Effector memory CD8-positive, alpha-beta T cell (primary cell): Measurements from ENCODE around the gene PTPRD.
"Not testable (repeated sequence)": the region's sequence is repeated elsewhere in the genome, so short reads cannot be mapped to it uniquely, and the experiment has no call there.

Experiments used
- ATAC-seq: fragments of 150-1000 bp; cut with Tn5 transposase; replicated peaks from 2 replicates; pipeline ENCODE4 v1.10.0; 2021; ENCODE audit warnings: mild to moderate bottlenecking, moderate library complexity
- DNase-seq, 3 experiments: peaks; one replicate each; pipeline ENCODE4 v3.0.0; 2021
- H3K27ac Mint-ChIP-seq, 2 donors: one replicate each; pipeline ENCODE4 v1.8.0; 2022; ENCODE audit warnings: mild to moderate bottlenecking in 2 of 2, mixed read lengths in 2 of 2, moderate library complexity in 2 of 2
- H3K27me3 Mint-ChIP-seq, 2 donors: one replicate each; pipeline ENCODE4 v1.8.0; 2022; ENCODE audit warnings: mixed read lengths in 2 of 2
- H3K36me3 Mint-ChIP-seq: one replicate; pipeline ENCODE4 v1.8.0; 2022; ENCODE audit warnings: mild to moderate bottlenecking, moderate library complexity, mixed read lengths; ENCODE audit not compliant: insufficient read depth
- H3K4me1 Mint-ChIP-seq, 2 donors: one replicate each; pipeline ENCODE4 v1.8.0; 2022; ENCODE audit warnings: low read depth in 2 of 2, mixed read lengths in 2 of 2
- H3K4me3 Mint-ChIP-seq, 2 donors: one replicate each; pipeline ENCODE4 v1.8.0; 2022; ENCODE audit warnings: mild to moderate bottlenecking in 2 of 2, mixed read lengths in 2 of 2, moderate library complexity in 2 of 2
- H3K9me3 Mint-ChIP-seq, 2 donors: one replicate each; pipeline ENCODE4 v1.8.0; 2022; ENCODE audit warnings: mixed read lengths in 2 of 2

The PTPRD gene

GRCh38 chr9:9079473-9079872 is 1533.3 kb downstream of the PTPRD start:
- DNase-seq, result no peak
- Mint-ChIP-seq H3K4me1 (no peaks in the 10 kb centered on the region), H3K4me3 (no peak overlapping the region), H3K36me3 (no peaks in the 10 kb centered on the region), H3K27ac (no peak overlapping the region), H3K27me3 (no peaks in the 10 kb centered on the region), H3K9me3 (peaks cover 0 to 8% of the 10 kb centered on the region in 2 donors)
- ATAC-seq, result no peak

- Mint-ChIP-seq H3K36me3 (no peaks in the 10 kb centered on the region), H3K27me3 (no peaks in the 10 kb centered on the region), H3K4me3 (no peak overlapping the region), H3K4me1 (no peaks in the 10 kb centered on the region), H3K27ac (no peak overlapping the region), H3K9me3 (peaks cover 0 to 8% of the 10 kb centered on the region in 2 donors)
- ATAC-seq, result no peak
- no peak for DNase-seq
These were observed 1534.5 kb downstream of the PTPRD start for GRCh38 chr9:9078301-9078700.

- Mint-ChIP-seq H3K27me3 (no peaks in the 10 kb centered on the region), H3K9me3 (peaks cover 7 to 15% of the 10 kb centered on the region in 2 donors), H3K27ac (no peak overlapping the region), H3K36me3 (peaks cover 3% of the 10 kb centered on the region), H3K4me1 (no peaks in the 10 kb centered on the region), H3K4me3 (no peak overlapping the region)
- ATAC-seq (no peak), DNase-seq (no peak)
These were observed 1551.2 kb downstream of the PTPRD start for GRCh38 chr9:9061627-9062026.

GRCh38 chr9:9054354-9054992 is 1558.3 kb downstream of the PTPRD start:
- H3K27me3 Mint-ChIP-seq, result no peaks in the 10 kb centered on the region
- H3K36me3 Mint-ChIP-seq, result peaks cover 3% of the 10 kb centered on the region
- no peaks in the 10 kb centered on the region for H3K4me1 Mint-ChIP-seq
- H3K27ac Mint-ChIP-seq, result no peak overlapping the region
- DNase-seq, result no peak
- no peak overlapping the region for H3K4me3 Mint-ChIP-seq
- peaks cover 2 to 15% of the 10 kb centered on the region in 2 donors for H3K9me3 Mint-ChIP-seq
- ATAC-seq, result no peak

GRCh38 chr9:9045572-9045971 is 1567.2 kb downstream of the PTPRD start:
- DNase-seq, result no peak
- Mint-ChIP-seq H3K4me3 (no peak overlapping the region), H3K27me3 (no peaks in the 10 kb centered on the region), H3K27ac (no peak overlapping the region), H3K36me3 (no peaks in the 10 kb centered on the region), H3K9me3 (peaks cover 0 to 3% of the 10 kb centered on the region in 2 donors), H3K4me1 (no peaks in the 10 kb centered on the region)
- no peak for ATAC-seq

GRCh38 chr9:9045072-9045471 is 1567.7 kb downstream of the PTPRD start:
- no peak for ATAC-seq
- Mint-ChIP-seq H3K4me1 (no peaks in the 10 kb centered on the region), H3K4me3 (no peak overlapping the region), H3K27me3 (no peaks in the 10 kb centered on the region), H3K9me3 (peaks cover 0 to 3% of the 10 kb centered on the region in 2 donors), H3K27ac (no peak overlapping the region), H3K36me3 (no peaks in the 10 kb centered on the region)
- DNase-seq, result no peak

GRCh38 chr9:9043788-9044187 is 1569.0 kb downstream of the PTPRD start:
- H3K4me1 Mint-ChIP-seq, H3K27ac Mint-ChIP-seq, H3K9me3 Mint-ChIP-seq, DNase-seq, ATAC-seq, H3K27me3 Mint-ChIP-seq, H3K4me3 Mint-ChIP-seq, H3K36me3 Mint-ChIP-seq: not testable (repeated sequence)

- no peak overlapping the region for H3K27ac Mint-ChIP-seq
- ATAC-seq (no peak), DNase-seq (no peak)
- H3K4me3 Mint-ChIP-seq, result no peak overlapping the region
- H3K36me3 Mint-ChIP-seq, result no peaks in the 10 kb centered on the region
- no peaks in the 10 kb centered on the region for H3K4me1 Mint-ChIP-seq
- peaks cover 0 to 1% of the 10 kb centered on the region in 2 donors for H3K9me3 Mint-ChIP-seq
- H3K27me3 Mint-ChIP-seq, result no peaks in the 10 kb centered on the region
These were observed 1571.0 kb downstream of the PTPRD start for GRCh38 chr9:9041756-9042155.

GRCh38 chr9:9033022-9033421 is 1579.8 kb downstream of the PTPRD start:
- Mint-ChIP-seq H3K27me3 (no peaks in the 10 kb centered on the region), H3K36me3 (no peaks in the 10 kb centered on the region), H3K27ac (no peak overlapping the region), H3K9me3 (peaks cover 7 to 9% of the 10 kb centered on the region in 2 donors), H3K4me1 (no peaks in the 10 kb centered on the region), H3K4me3 (no peak overlapping the region)
- no peak for DNase-seq
- ATAC-seq, result no peak

- no peak overlapping the region for H3K27ac Mint-ChIP-seq
- H3K36me3 Mint-ChIP-seq, result no peaks in the 10 kb centered on the region
- H3K4me3 Mint-ChIP-seq, result no peak overlapping the region
- ATAC-seq, result no peak
- H3K27me3 Mint-ChIP-seq, result no peaks in the 10 kb centered on the region
- H3K9me3 Mint-ChIP-seq, result peaks cover 0 to 8% of the 10 kb centered on the region in 2 donors
- DNase-seq, result no peak
- H3K4me1 Mint-ChIP-seq, result no peaks in the 10 kb centered on the region
These were observed 1596.2 kb downstream of the PTPRD start for GRCh38 chr9:9016597-9016996.

GRCh38 chr9:9004810-9005209 is 1608.0 kb downstream of the PTPRD start:
- Mint-ChIP-seq H3K9me3 (no peaks in the 10 kb centered on the region), H3K27me3 (no peaks in the 10 kb centered on the region), H3K27ac (no peak overlapping the region), H3K36me3 (no peaks in the 10 kb centered on the region), H3K4me3 (no peak overlapping the region), H3K4me1 (no peaks in the 10 kb centered on the region)
- ATAC-seq (no peak), DNase-seq (no peak)

- no peak for DNase-seq
- no peaks in the 10 kb centered on the region for H3K9me3 Mint-ChIP-seq
- no peaks in the 10 kb centered on the region for H3K27me3 Mint-ChIP-seq
- no peaks in the 10 kb centered on the region for H3K36me3 Mint-ChIP-seq
- ATAC-seq, result no peak
- H3K27ac Mint-ChIP-seq, result no peak overlapping the region
- H3K4me3 Mint-ChIP-seq, result no peak overlapping the region
- no peaks in the 10 kb centered on the region for H3K4me1 Mint-ChIP-seq
These were observed 1609.8 kb downstream of the PTPRD start for GRCh38 chr9:9002826-9003583.

- ATAC-seq, result no peak
- no peak for DNase-seq
- H3K4me1 Mint-ChIP-seq, result no peaks in the 10 kb centered on the region
- H3K36me3 Mint-ChIP-seq, result no peaks in the 10 kb centered on the region
- H3K4me3 Mint-ChIP-seq, result no peak overlapping the region
- H3K9me3 Mint-ChIP-seq, result peaks cover 4 to 7% of the 10 kb centered on the region in 2 donors
- H3K27ac Mint-ChIP-seq, result no peak overlapping the region
- no peaks in the 10 kb centered on the region for H3K27me3 Mint-ChIP-seq
These were observed 1632.2 kb downstream of the PTPRD start for GRCh38 chr9:8980496-8981013.

GRCh38 chr9:8978334-8978733 is 1634.5 kb downstream of the PTPRD start:
- Mint-ChIP-seq H3K27ac (no peak overlapping the region), H3K4me3 (no peak overlapping the region), H3K36me3 (no peaks in the 10 kb centered on the region), H3K4me1 (no peaks in the 10 kb centered on the region), H3K27me3 (no peaks in the 10 kb centered on the region), H3K9me3 (peaks cover 4 to 7% of the 10 kb centered on the region in 2 donors)
- ATAC-seq (no peak), DNase-seq (no peak)
